ENCODE measurements around the gene ETV3L.
A peak's percentile ranks its signal among the peaks of the same experiment; 100 is the strongest.

ETV3L gene

GRCh38 chr1:157099633-157100009 lies at the start of gene ETV3L:
Gene ETV3L (minus strand): TSS chr1:157099808. CDS start chr1:157099523, 285 bp downstream.
- no peak for DNase-seq (ENCODE audit: extremely low read depth in 1 of 2, low read depth in 1 of 2)

GRCh38 chr1:157147906-157148700 lies 48.5 kb upstream of the ETV3L start:
- no peak for DNase-seq (ENCODE audit: extremely low read depth in 1 of 2, low read depth in 1 of 2)

GRCh38 chr1:157147037-157147436 lies 47.4 kb upstream of the ETV3L start:
- no peak for DNase-seq (ENCODE audit: extremely low read depth in 1 of 2, low read depth in 1 of 2)

GRCh38 chr1:157146244-157146643 lies 46.6 kb upstream of the ETV3L start:
- DNase-seq (ENCODE audit: extremely low read depth in 1 of 2, low read depth in 1 of 2) = no peak

GRCh38 chr1:157145076-157145475 lies 45.5 kb upstream of the ETV3L start:
- no peak for DNase-seq (ENCODE audit: extremely low read depth in 1 of 2, low read depth in 1 of 2)

GRCh38 chr1:157144509-157144908 lies 44.9 kb upstream of the ETV3L start:
- no peak for DNase-seq (ENCODE audit: extremely low read depth in 1 of 2, low read depth in 1 of 2)

GRCh38 chr1:157142765-157143423 lies 43.3 kb upstream of the ETV3L start:
- DNase-seq (ENCODE audit: extremely low read depth in 1 of 2, low read depth in 1 of 2) = no peak

GRCh38 chr1:157142201-157142600 lies 42.6 kb upstream of the ETV3L start:
- no peak for DNase-seq (ENCODE audit: extremely low read depth in 1 of 2, low read depth in 1 of 2)

GRCh38 chr1:157141212-157141855 lies 41.7 kb upstream of the ETV3L start:
- no peak for DNase-seq (ENCODE audit: extremely low read depth in 1 of 2, low read depth in 1 of 2)

- no peak for DNase-seq (ENCODE audit: extremely low read depth in 1 of 2, low read depth in 1 of 2)
Measured at GRCh38 chr1:157140063-157140588, 40.5 kb upstream of the ETV3L start.

- DNase-seq (ENCODE audit: extremely low read depth in 1 of 2, low read depth in 1 of 2) = no peak
Measured at GRCh38 chr1:157139052-157139715, 39.6 kb upstream of the ETV3L start.

GRCh38 chr1:157138220-157139051 lies 38.8 kb upstream of the ETV3L start, which contains the start of gene ETV3:
Gene ETV3 (minus strand): TSS chr1:157138395. CDS start chr1:157136352, 2,043 bp downstream.
- DNase-seq (ENCODE audit: extremely low read depth in 1 of 2, low read depth in 1 of 2) = peak; percentile 79 to 85

GRCh38 chr1:157137408-157138219 lies 38.0 kb upstream of the ETV3L start:
- DNase-seq (ENCODE audit: extremely low read depth in 1 of 2, low read depth in 1 of 2) = no peak

- no peak for DNase-seq (ENCODE audit: extremely low read depth in 1 of 2, low read depth in 1 of 2)
Measured at GRCh38 chr1:157137046-157137407, 37.4 kb upstream of the ETV3L start.

- no peak for DNase-seq (ENCODE audit: extremely low read depth in 1 of 2, low read depth in 1 of 2)
Measured at GRCh38 chr1:157136133-157136532, 36.5 kb upstream of the ETV3L start.

- DNase-seq (ENCODE audit: extremely low read depth in 1 of 2, low read depth in 1 of 2) = no peak
Measured at GRCh38 chr1:157135646-157136045, 36.0 kb upstream of the ETV3L start.

GRCh38 chr1:157135070-157135469 lies 35.5 kb upstream of the ETV3L start:
- no peak for DNase-seq (ENCODE audit: extremely low read depth in 1 of 2, low read depth in 1 of 2)

GRCh38 chr1:157134442-157134841 lies 34.8 kb upstream of the ETV3L start:
- no peak for DNase-seq (ENCODE audit: extremely low read depth in 1 of 2, low read depth in 1 of 2)

GRCh38 chr1:157133426-157133825 lies 33.8 kb upstream of the ETV3L start:
- no peak for DNase-seq (ENCODE audit: extremely low read depth in 1 of 2, low read depth in 1 of 2)

Measured in stimulated activated CD8-positive, alpha-beta memory T cell treated with anti-CD3 and anti-CD28 coated beads, Interleukin-7, amount 100 ng/mL, for 48 hours (primary cell).